ENCODE data around the gene PXDC1.
"Not testable (repeated sequence)": the region's sequence is repeated elsewhere in the genome, so short reads cannot be mapped to it uniquely, and the experiment has no call there.

The PXDC1 gene

DNA sequence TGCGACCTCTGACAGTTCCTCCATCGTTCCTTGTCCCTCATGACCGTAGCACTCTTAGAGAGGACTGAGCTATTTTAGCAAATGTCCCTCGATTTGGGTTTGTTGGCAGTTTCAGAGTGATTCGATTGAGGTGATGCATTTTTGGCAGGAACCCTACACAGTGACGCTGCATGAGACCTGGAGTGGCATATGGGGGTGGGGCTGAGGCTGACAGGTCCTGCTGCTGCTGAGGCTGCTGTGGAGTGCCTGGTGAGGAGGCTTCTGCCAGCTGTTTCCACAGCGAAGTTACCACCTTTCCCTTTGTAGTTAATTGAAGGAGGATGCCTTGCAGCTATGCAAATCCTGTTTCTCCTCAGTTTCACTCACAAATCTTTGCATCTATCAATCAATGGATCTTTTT, 19.8 kb downstream of the PXDC1 start:
- DNase-seq (ENCODE audit: low spot score) = no peak

DNA sequence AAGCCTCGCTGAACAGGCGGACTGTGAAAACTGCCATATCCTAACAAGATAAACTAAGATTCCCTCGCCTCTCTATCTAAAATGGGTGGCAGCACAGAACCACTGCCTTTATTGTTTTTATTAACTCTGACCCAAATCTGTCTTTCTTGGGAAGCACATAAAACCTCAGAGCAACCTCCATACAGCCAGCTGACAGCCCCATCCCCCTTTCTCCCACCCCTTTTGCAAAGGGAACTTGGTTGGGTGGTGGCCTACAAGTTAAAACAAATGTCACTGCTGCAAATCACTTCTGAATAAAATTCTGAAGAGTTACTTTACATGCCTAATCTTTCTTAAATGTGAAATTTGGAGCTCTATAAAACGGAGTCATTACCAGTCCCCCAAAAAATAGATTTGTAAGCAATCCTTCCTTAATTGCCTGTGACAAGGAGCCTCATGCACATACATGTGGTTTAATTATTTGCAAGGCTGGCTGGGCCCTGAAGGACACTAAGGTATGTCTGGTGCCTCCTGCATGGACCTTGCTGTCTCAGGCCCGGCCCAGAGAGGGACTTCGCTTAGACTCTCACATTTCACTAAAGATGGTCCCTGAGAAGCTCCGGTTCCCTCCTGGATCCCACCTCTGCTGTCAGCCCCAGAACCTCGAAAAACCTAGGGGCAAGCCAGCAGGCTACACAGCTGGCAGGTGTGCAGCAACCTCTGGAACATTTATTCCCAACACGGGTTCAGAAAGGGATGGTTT, 21.7 kb downstream of the PXDC1 start:
- DNase-seq (ENCODE audit: low spot score) = no peak

DNA sequence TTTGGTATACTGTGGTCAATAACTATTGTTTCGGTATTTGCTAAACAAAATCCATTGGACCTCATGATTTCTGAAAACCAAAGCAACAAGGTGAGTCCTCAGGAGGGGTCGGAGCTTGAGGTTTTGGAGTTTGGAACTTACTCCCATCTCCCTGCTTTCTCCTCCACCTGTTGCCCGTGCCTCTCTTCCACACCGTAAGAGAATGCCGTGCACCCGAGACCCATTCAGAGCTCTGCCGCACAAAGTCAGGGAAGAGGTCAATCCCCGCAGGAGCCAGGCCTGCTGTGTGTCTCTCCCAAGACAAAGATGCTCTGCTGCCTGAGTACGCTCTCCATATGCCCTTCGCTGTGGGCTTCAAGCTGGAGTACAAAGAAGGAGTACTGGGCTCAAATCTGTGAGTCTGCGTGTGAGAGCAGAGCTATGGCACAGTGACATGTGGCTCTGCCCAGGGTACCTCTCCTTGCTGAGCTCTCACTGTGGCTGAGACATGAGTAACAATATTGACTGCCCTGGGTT, 23.9 kb downstream of the PXDC1 start:
- no peak for DNase-seq (ENCODE audit: low spot score)

DNA sequence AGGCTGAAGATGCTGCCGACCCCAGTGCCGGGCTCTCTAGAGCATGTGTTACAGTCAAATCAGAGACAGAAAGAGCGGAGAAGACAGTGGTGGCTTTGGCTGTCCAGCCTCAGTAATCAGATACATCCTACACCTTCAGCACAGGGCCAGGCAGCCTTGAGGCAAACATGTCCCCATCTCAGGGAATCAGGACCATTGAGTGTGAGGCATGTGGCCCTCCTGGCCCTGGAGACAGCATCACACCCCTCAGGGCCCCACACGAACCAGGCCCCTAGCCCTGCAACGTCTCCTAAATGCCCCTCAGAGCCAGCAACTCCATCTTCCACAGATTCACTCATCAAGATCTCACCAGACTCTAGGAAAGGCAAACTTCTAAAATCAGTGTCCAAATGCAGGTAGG, 24.5 kb downstream of the PXDC1 start:
- no peak for DNase-seq (ENCODE audit: low spot score)

DNA sequence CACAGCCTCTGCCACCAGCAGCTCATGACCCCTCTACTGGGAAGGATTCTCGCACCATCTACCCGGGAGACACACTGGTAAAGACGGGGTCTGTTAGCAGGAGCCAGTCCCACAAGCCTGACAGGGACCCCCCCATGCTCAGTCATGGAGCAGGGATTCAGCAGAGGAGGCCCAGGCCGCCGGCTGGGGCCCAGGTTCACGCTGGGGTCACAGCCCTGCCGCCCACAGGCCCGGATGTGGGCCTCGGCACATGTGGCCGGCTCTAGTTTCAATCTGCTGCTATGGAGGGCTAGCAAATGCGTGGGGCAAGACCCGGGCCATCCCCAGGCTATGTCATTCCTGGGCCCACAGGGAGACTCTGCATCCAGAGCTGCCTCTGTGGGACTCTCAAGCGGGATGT, 25.1 kb downstream of the PXDC1 start:
- no peak for DNase-seq (ENCODE audit: low spot score)

DNA sequence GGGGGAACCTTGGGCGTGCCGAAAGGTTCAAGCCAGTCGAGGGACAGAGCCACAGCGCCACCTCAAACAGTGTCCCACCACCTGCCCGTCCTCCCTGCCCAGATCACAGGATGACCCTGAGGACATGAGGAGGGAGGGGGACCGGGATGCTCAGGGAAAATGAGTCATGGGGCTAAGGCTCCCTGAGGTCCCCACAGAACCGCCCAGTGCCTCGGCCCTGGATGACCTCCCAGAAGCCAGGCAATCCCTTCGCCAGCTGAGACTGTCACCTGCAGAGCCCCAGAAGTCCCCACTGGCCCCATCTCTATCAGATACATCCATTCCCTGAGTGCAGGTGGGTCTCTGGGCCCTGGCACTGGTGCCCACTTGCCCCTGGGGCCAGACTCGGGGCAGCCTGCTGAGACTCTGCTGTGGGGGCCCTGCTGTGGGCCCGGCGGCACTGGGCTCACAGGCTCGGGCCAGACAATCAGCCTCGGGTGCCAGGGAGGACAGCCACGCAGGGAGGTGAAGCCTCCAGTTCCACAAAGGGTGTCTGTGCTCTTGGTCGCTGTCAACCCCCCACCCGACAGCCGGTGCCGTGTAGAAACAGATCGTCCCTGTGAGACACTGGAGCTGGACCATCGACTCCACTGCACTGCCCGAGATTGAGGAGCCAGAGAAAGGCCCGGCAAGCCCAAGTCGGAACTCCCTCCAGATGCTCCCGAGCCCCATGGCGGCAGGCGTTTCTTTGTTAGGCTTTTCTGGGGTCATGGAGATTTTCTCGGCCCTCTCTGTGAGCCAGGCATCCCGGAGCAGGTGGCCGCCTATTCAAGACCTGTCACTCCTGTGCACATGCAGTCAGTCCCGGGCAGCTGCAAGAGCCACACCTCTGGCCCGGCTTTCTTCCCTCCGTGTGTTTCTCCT, 26.1 kb downstream of the PXDC1 start:
- DNase-seq (ENCODE audit: low spot score) = no peak

DNA sequence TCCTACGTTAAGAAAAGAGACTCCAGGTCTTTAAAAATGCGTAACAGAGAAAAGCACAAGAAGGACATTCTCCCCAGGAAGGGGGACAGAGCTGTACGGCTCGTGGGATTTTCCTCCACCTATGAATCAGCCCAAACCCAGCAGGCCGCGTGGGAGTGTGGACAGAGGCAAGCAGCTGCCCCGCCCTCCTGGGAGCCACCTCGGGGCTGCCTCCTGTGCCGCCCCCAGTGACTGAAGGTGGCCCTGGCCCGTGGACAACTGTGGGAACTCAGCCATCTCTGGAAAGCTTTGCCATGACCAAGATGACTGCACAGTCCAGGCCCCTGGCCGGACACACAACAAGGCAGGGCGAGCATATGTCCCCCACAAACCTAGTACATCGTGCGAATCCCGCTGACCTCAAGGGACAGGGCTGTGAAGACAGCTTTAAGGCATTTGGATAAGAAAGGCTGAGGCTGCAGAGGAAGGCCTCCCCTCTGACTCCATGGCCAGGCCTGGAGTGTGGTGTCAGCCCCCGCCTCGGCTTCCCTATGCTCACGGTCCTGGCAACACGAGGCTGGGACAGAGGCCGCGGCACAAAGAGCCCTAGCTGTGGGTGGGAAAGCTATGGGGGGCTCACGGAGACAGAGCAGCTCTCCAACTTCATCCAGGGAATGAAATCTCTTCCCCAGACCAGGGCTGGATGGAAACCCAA, 26.9 kb downstream of the PXDC1 start:
- no peak for DNase-seq (ENCODE audit: low spot score)

DNA sequence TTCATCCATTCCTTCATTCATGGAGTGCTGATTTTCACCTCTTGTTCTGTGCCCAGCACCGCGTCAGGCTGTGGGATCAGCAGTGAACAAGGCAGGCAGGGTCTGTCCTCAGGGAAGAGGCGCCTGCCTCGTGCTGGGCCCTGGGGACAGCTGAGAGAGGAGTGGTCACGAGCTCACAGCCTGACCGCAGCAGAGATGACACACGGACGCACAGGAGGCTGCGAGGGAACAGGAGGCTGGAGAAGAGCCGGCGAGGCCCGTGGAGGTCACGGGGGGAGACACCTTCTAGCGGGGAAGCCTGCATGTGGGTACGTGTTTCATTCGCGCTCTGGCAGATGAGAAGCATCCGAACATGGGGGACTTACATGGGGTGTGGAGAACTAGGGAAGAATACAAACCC, 27.5 kb downstream of the PXDC1 start:
- no peak for DNase-seq (ENCODE audit: low spot score)

DNA sequence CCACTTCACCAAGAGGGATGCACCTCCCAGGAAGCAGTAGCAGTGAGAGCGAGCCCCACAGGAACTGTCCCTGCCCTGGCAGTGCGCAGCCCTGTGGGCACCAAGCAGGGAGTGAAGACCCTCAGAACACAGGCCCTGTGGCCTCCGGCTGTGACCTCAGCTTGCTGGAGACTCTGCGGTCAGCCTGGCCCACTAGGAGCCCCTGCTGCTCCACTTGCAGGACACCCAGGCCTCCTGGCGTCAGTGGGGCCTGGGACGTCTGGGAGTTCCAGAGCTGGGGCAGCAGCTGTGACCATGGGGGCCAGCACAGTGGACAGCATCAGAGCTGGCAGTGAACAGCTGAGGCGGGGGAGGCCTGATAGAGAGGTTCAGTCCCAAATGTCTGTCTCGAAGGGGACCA, 28.3 kb downstream of the PXDC1 start:
- no peak for DNase-seq (ENCODE audit: low spot score)

DNA sequence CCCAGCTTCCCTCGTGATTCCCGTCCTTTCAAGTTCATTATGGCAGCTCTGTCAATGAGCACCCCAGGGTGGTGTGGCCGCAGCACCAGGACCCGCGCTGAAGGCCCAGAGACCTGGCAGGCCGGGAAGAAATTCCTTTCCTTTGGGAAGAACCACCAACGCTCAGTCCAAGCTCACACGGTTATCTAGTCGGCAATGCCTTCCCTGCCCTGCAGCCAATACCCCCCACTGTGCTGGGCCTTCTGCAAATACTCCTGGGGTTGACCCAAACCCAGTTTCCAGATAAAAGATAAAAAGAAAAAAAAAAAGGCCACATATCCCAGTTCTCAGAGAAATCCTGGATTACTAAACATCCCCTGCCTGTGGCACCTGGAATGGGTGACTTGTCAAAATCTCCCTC, 28.7 kb downstream of the PXDC1 start:
- no peak for DNase-seq (ENCODE audit: low spot score)

DNA sequence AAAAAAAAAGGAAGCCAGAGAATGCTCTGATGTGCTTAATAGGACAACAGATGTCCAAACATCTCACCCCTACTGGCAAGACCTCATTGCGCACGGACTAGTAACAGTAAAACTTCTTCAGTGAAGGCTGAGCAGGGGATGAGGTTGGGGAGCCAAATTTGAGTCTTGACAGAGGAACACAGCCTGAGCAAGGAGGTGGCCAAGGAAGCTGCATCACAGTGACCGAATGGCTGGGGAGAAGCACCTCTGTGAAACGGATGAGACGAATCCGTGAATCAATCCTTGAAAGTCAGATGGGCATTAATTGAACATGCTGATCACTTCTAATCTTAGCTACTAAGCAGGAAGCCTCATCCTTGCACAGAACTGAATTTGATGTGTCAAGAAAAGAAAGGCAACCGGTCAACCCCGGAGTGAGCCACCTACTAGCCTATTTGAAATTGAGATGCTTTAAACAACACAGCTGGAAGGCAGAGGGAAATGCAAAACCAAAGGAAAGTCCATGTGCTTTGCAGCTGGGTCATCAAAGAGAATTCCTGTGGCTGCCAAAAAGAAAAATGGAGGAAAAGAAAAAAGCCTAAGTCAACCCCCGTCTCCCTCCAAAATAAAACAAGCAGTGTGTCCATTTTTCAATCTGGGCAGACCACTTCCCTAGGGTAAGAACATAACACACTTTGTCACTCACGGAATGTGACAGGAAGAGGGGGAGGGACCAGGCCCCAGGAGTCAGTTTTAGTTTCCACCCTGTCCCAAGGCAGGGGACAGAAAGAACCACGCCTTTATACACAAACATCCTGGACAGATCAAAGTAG, 29.5 kb downstream of the PXDC1 start:
- DNase-seq (ENCODE audit: low spot score) = no peak

DNA sequence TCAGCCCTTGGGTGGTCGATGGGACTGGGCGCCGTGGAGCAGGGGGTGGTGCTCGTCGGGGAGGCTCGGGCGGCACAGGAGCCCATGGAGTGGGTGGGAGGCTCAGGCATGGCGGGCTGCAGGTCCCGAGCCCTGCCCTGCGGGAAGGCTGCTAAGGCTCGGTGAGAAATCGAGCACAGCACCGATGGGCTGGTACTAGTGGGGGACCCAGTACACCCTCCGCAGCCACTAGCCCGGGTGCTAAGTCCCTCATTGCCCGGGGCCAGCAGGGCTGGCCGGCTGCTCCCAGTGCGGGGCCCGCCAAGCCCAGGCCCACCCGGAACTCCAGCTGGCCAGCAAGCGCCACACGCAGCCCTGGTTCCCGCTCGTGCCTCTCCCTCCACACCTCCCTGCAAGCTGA, 30.7 kb downstream of the PXDC1 start:
- not testable (repeated sequence) for DNase-seq (ENCODE audit: low spot score)

DNA sequence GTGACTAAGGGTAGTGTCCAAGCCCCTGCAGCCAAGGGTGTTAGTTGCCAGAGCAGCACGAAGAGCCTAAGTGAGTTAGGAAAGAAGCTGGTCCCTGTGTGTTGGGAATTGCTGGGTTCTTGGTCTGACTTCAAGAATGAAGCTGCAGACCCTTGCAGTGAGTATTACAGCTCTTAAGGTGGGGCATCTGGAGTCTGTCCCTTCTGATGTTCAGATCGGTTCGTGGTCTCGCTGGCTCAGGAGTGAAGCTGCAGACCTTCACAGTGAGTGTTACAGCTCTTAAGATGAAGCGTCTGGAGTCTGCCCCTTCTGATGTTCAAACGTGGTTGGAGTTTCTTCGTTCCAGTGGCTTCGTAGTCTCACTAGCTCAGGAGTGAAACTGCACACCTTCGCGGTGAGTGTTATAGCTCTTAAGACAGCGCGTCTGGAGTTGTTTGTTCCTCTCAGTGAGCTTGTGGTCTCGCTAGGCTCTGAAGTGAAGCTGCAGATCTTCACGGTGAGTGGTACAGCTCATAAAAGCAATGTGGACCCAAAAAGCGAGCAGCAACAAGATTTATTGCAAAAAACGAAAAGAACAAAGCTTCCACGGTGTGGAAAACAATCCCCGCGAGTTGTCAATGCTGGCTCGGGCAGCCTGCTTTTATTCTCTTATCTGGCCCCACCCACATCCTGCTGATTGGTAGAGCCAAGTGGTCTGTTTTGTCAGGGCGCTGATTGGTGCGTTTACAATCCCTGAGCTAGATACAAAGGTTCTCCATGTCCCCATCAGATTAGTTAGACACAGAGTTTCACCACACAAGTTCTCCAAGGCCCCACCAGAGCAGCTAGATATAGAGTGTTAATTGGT, 31.8 kb downstream of the PXDC1 start:
- DNase-seq (ENCODE audit: low spot score) = no peak

DNA sequence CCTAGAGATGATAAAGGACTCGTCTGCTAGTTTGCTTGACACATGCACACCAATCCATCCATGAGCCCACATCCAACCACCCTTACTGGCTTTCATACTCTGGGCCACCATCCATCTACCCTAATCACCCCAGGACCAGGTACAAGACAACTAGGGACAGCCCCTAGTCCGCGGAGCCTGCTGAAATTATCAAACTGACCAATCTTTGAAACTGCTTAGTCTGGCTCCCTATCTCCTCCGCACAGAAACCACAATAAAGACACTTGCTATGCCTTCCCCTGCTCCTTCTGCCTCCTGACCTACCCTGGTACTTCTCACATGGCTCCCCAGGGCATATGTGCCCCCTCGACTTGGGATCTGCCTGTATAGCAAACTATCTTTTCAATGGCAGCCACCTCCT, 33.1 kb downstream of the PXDC1 start:
- no peak for DNase-seq (ENCODE audit: low spot score)

DNA sequence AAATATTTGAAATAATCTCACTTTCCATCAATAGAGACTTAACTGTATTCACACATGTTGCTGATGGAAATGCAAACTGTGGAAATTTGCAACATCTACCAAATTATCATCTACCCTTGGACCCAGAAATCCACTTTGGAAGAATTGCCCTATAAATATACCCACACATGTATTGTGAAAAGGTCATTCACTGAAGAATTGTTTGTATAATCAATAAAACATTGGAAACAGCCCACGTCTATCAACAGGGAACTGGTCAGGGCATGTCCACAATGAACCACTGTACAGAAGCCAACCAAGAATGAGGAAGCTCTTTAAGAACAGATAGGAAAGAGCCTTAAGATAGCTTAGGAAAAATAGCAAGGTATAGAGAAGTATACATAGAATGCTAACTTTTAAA, 36.2 kb downstream of the PXDC1 start:
- no peak for DNase-seq (ENCODE audit: low spot score)

DNA sequence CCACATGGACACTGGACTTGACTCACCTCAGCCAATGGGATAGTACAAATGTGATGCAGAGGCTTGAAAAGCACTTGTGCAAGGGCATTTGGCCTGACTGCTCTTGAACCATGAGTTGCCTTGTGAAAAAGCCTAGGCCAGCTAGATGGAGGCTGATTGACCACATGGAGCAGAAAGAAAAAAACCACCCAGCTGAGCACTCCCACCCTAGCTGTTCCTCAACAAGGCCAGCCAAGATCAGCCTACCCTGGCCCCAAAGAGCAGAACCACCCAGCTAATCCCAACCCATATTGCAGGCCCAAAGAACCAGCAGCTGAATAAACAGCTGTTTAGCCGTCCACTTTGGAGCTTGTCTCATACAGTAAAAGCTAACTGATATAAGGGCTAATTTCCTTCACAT, 36.7 kb downstream of the PXDC1 start:
- no peak for DNase-seq (ENCODE audit: low spot score)

DNA sequence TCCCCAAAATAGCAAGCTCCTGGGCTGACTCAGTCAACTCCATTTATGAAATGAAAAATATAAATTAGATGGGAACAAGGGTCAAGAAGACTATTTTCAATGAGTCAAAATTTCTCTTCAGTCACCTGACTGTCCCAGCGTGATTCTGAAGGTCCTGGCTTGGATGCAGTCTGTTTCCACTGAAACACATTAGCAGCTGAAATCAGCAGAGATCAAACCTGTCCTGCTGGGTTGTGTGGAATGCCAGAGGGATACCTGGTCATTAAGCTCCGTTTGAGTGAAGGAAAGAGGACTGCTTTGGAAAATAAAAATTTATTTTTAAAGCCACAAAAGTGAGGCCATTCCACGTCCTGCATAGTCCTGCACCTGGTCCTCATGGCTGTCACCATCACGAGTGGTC, 37.4 kb downstream of the PXDC1 start:
- DNase-seq (ENCODE audit: low spot score) = no peak

DNA sequence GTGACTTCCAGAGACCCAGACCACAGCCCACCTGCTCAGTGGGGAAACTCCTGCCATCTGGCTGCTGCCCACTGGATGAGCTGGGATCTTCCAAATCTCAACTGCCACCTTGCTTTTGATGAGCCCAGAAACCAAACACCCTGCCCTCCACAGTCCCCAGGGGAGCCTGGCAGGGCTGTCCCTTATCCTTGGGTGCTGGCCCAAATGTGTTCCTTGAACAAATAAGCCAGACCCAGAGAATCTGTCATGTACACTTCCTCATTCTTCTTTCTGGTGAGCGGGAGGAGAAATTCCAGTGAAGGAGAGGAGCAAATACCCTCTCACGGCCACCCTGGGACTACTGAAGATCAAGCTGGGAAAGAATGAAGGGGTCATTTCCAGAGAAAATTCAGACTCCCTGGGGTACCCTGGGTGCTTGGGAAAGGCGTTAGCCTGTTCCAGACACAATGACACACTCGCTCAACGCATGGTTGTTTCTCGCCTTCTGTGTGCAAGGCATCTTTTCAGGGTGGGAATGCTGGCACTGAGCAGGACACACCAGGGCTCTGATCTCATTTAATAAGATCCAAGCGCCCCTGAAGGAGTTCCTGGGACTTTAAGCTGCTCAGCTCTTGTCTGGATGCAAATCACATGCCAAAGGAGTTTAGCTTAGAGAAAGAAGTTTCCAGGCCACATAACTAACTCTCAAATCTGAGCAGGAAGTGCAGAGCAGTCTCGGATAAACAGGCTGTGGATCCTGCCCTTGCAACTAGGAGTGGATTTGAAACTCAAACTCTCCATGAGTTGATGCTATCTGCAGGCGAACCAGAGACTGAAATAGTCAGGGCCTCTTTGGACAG, 38.5 kb downstream of the PXDC1 start:
- no peak for DNase-seq (ENCODE audit: low spot score)

DNA sequence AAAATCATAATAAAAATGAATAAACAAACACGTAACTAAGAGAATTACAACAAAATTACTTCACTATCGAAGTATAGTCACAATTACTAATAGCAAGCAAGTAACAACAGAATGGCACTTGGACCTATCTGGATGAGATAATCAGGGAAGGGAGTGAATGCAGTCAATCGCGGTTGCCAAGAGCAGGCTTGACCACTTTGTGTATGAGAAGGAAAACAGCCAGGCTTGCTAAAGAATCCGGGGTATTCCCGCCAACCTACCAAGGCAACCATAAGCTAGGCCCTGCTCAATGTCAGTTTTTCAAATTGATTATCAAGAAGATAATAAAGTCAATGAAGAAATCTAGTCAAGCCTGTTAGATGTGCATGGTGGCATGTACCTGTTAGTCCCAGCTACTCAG, 39.7 kb downstream of the PXDC1 start:
- no peak for DNase-seq (ENCODE audit: low spot score)

DNA sequence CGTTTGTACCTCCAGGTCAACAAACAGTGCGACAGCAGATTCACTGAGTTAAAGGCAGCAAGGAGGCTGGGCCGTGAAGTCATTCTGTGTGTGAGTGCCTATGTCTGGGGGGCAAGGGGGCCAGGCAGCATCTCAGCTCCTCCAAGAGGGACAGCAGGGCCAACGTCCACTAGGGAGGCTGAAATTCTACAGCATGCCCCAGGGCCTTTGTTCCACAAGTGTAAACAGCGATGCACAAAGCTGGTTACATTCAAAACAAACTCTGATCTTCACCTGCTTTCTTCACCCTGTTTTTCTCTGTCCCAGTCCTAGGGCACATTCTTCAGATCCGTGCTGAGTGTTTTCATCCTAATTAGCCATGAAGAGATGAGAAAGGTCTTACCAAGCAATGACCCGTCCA, 41.1 kb downstream of the PXDC1 start:
- DNase-seq (ENCODE audit: low spot score) = no peak
